GM12801 (cell line): Measurements from ENCODE around the gene ARAF.

Experiments
- CTCF ChIP-seq: IDR thresholded peaks from one replicate; pipeline ENCODE4 v1.5.1; 2011; ENCODE audit warnings: control low read depth; ENCODE audit not compliant: insufficient read length; ENCODE audit errors: extremely low read depth

Gene ARAF

GRCh38 chrX:47530049-47530448, 31.0 kb upstream of the ARAF start:
- TF ChIP-seq CTCF = no peak

- TF ChIP-seq CTCF = no peak
Measured at GRCh38 chrX:47539860-47540259, 21.1 kb upstream of the ARAF start.

- TF ChIP-seq CTCF = no peak
Measured at GRCh38 chrX:47540754-47541538, 20.1 kb upstream of the ARAF start.

GRCh38 chrX:47543496-47543895, 17.5 kb upstream of the ARAF start:
- no peak for TF ChIP-seq CTCF

GRCh38 chrX:47556045-47556623, 4.9 kb upstream of the ARAF start:
- TF ChIP-seq CTCF = no peak

GRCh38 chrX:47558436-47558835, 2.6 kb upstream of the ARAF start:
- no peak for TF ChIP-seq CTCF

- TF ChIP-seq CTCF = no peak
Measured at GRCh38 chrX:47560179-47560933, 649 bp upstream of the ARAF start.
